Choroid plexus epithelial cell (primary cell): ENCODE data around the gene PMEPA1.

Experiments
- DNase-seq: peaks from one replicate; pipeline ENCODE4 v3.0.0-alpha.2; 2010; ENCODE audit warnings: low read depth
- H3K4me3 ChIP-seq: 2 replicates; pipeline ENCODE4 v1.5.1; 2011; ENCODE audit warnings: low read depth, mild to moderate bottlenecking, control low read depth, low read length, moderate library complexity
- CTCF ChIP-seq: conservative IDR thresholded peaks from 2 replicates; pipeline ENCODE4 v1.5.1; 2011; ENCODE audit warnings: low read depth, mild to moderate bottlenecking, control low read depth, inconsistent platforms, low read length, moderate library complexity

PMEPA1 gene

GRCh38 chr20:57717797-57718196 is 8.0 kb upstream of the PMEPA1 start:
- no peak for TF ChIP-seq CTCF

GRCh38 chr20:57716901-57717300 is 7.1 kb upstream of the PMEPA1 start:
- no peak for DNase-seq
- no peak for TF ChIP-seq CTCF
- H3K4me3 ChIP-seq, result no peak overlapping the region

More at GRCh38 chr20:57717797-57718196, 8.0 kb upstream of the PMEPA1 start:
- H3K4me3 ChIP-seq, result no peak overlapping the region
- peak; percentile 8 for DNase-seq

- peak; percentile 67 for DNase-seq
- TF ChIP-seq CTCF, result no peak
- H3K4me3 ChIP-seq, result no peak overlapping the region
These were observed 6.4 kb upstream of the PMEPA1 start for GRCh38 chr20:57716202-57716601.

GRCh38 chr20:57715268-57715904 is 5.6 kb upstream of the PMEPA1 start:
- no peak overlapping the region for H3K4me3 ChIP-seq
- TF ChIP-seq CTCF, result no peak
- DNase-seq, result peak; percentile 3

GRCh38 chr20:57714409-57715267 is 4.8 kb upstream of the PMEPA1 start:
- peak; percentile 47 for DNase-seq
- no peak overlapping the region for H3K4me3 ChIP-seq
- no peak for TF ChIP-seq CTCF

- no peak for DNase-seq
- H3K4me3 ChIP-seq, result no peak overlapping the region
- TF ChIP-seq CTCF, result no peak
These were observed 4.1 kb upstream of the PMEPA1 start for GRCh38 chr20:57713951-57714350.
